ENCODE measurements around the gene BCO2. TPM values are rescaled to one million over a fixed set of nuclear protein-coding genes. Genes with fewer than 3 reads are reported as not detected.

Gene BCO2
- total RNA-seq, 3 donors from 2014 or later (not counting 1 experiment from before 2014, with no cell fraction given) = 3.9 to 7.2 (median 5.8) TPM

- ATAC-seq (peak; percentile 97 to 100 (median 100)), DNase-seq (peak in 1 of 2 donors; percentile 91)
- H3K9me3 ChIP-seq (ENCODE audit: control insufficient read depth, insufficient read depth, low read length) = no peaks in the 10 kb centered on the region
- H3K4me3 ChIP-seq (ENCODE audit: low read length) = no peak overlapping the region
- Mint-ChIP-seq H3K36me3 (no peaks in the 10 kb centered on the region), H3K9me3 (no peaks in the 10 kb centered on the region), H3K4me3 (no peak overlapping the region), H3K27ac (no peak overlapping the region), H3K27me3 (ENCODE audit: low read depth in 2 of 2) (no peaks in the 10 kb centered on the region), H3K4me1 (peaks cover 0 to 6% of the 10 kb centered on the region in 2 donors)
- H3K27ac ChIP-seq (ENCODE audit: low read length) = no peak overlapping the region
- no peaks in the 10 kb centered on the region for H3K36me3 ChIP-seq (ENCODE audit: control insufficient read depth, insufficient read depth, low read length)
- no peaks in the 10 kb centered on the region for H3K4me1 ChIP-seq (ENCODE audit: control insufficient read depth, insufficient read depth, low read length)
- WGBS (ENCODE audit: insufficient coverage) = 36% methylated on average over 7 of the region's 7 CpGs
- intact Hi-C loops (cut with micrococcal nuclease) = loop anchor here (1.0 to 10.0 kb wide), 4 partner anchors 61 to 1070 kb away; no protein-coding TSS in a partner anchor
- no peaks in the 10 kb centered on the region for H3K27me3 ChIP-seq (ENCODE audit: control insufficient read depth, insufficient read depth, low read length)
- peak; percentile 82 for TF ChIP-seq CTCF (IDR thresholded peaks at IDR 0.05)
These were observed 44.3 kb downstream of the BCO2 start for GRCh38 chr11:112219476-112220232.

- intact Hi-C loops (cut with micrococcal nuclease) = loop anchor here (2.0 to 10.0 kb wide), 2 partner anchors 233 to 333 kb away; no protein-coding TSS in a partner anchor
- peaks cover 7% of the 10 kb centered on the region for H3K4me1 ChIP-seq (ENCODE audit: control insufficient read depth, insufficient read depth, low read length)
- no peak overlapping the region for H3K27ac ChIP-seq (ENCODE audit: low read length)
- DNase-seq (no peak), ATAC-seq (no peak)
- H3K9me3 ChIP-seq (ENCODE audit: control insufficient read depth, insufficient read depth, low read length) = no peaks in the 10 kb centered on the region
- TF ChIP-seq CTCF (IDR thresholded peaks at IDR 0.05) = no peak
- H3K27me3 Mint-ChIP-seq (ENCODE audit: low read depth in 2 of 2) = no peaks in the 10 kb centered on the region
- no peaks in the 10 kb centered on the region for H3K9me3 Mint-ChIP-seq
- H3K27ac Mint-ChIP-seq = no peak overlapping the region
- H3K4me1 Mint-ChIP-seq = peaks cover 0 to 6% of the 10 kb centered on the region in 2 donors
- H3K4me3 ChIP-seq (ENCODE audit: low read length) = no peak overlapping the region
- no peaks in the 10 kb centered on the region for H3K36me3 ChIP-seq (ENCODE audit: control insufficient read depth, insufficient read depth, low read length)
- WGBS (ENCODE audit: insufficient coverage) = 95% methylated on average over 2 of the region's 3 CpGs
- no peaks in the 10 kb centered on the region for H3K36me3 Mint-ChIP-seq
- no peaks in the 10 kb centered on the region for H3K27me3 ChIP-seq (ENCODE audit: control insufficient read depth, insufficient read depth, low read length)
- no peak overlapping the region for H3K4me3 Mint-ChIP-seq
These were observed 46.0 kb downstream of the BCO2 start for GRCh38 chr11:112221274-112221835.

GRCh38 chr11:112222303-112222702 lies 47.0 kb downstream of the BCO2 start:
- no peak for ATAC-seq
- H3K27ac Mint-ChIP-seq = no peak overlapping the region
- H3K9me3 ChIP-seq (ENCODE audit: control insufficient read depth, insufficient read depth, low read length) = no peaks in the 10 kb centered on the region
- H3K27ac ChIP-seq (ENCODE audit: low read length) = no peak overlapping the region
- no peaks in the 10 kb centered on the region for H3K36me3 Mint-ChIP-seq
- no peak overlapping the region for H3K4me3 ChIP-seq (ENCODE audit: low read length)
- no peaks in the 10 kb centered on the region for H3K27me3 Mint-ChIP-seq (ENCODE audit: low read depth in 2 of 2)
- WGBS (ENCODE audit: insufficient coverage) = 58% methylated on average over 4 of the region's 4 CpGs
- H3K4me3 Mint-ChIP-seq = no peak overlapping the region
- H3K36me3 ChIP-seq (ENCODE audit: control insufficient read depth, insufficient read depth, low read length) = no peaks in the 10 kb centered on the region
- no peak for DNase-seq
- no peak for TF ChIP-seq CTCF (IDR thresholded peaks at IDR 0.05)
- intact Hi-C loops (cut with micrococcal nuclease) = loop anchor here (10.0 kb wide), 1 partner anchor 232 kb away; no protein-coding TSS in a partner anchor
- H3K27me3 ChIP-seq (ENCODE audit: control insufficient read depth, insufficient read depth, low read length) = no peaks in the 10 kb centered on the region
- H3K4me1 Mint-ChIP-seq = peaks cover 7 to 15% of the 10 kb centered on the region in 2 donors
- H3K9me3 Mint-ChIP-seq = no peaks in the 10 kb centered on the region
- peaks cover 13% of the 10 kb centered on the region for H3K4me1 ChIP-seq (ENCODE audit: control insufficient read depth, insufficient read depth, low read length)
